SK-N-SH (cell line): ENCODE results near the gene DYRK1A. TPM values are rescaled to one million over a fixed set of nuclear protein-coding genes. Genes with fewer than 3 reads are reported as not detected.

ENCODE experiments used
- CTCF ChIA-PET: fragments of 300-600, 350-600 bp; formaldehyde crosslinking; extraction: SDS; loops from one replicate; lab custom pipeline; 2021; lab: Yijun Ruan, JAX
- POLR2A ChIA-PET: fragments of 350-600 bp; sonication (Branson Sonifier 250); formaldehyde crosslinking; extraction: SDS; loops from one replicate; lab custom pipeline; 2020; ENCODE audit warnings: antibody characterized with exemption, inconsistent platforms; lab: Yijun Ruan, JAX
- DNase-seq: peaks from one replicate; pipeline ENCODE4 v3.0.0; 2012
- H2AFZ ChIP-seq: fragments of 200-600 bp; sonication (generic); 2 replicates; pipeline ENCODE4 v1.8.1; 2016; ENCODE audit warnings: antibody characterized with exemption, mild to moderate bottlenecking, low read depth
- H3F3A ChIP-seq: fragments of 200-600 bp; sonication (generic); replicated peaks from 2 replicates; pipeline ENCODE3; 2016; ENCODE audit warnings: antibody characterized with exemption, mild to moderate bottlenecking; ENCODE audit not compliant: insufficient read depth
- H3K27ac ChIP-seq, 2 experiments: fragments of 200-500 bp in 1 of 2; fragments of 200-600 bp in 1 of 2; sonication (Bioruptor generic) in 1 of 2; sonication (generic), shearing (Covaris generic) in 1 of 2; 2 replicates each; pipeline versions ENCODE4 v1.5.1 to v1.6.1; 2014 to 2016; ENCODE audit warnings: low read depth in 2 of 2, inconsistent platforms in 1 of 2, low read length in 1 of 2, mild to moderate bottlenecking in 1 of 2, mixed read lengths in 1 of 2
- H3K27me3 ChIP-seq: fragments of 200-600 bp; sonication (generic), shearing (Covaris generic); 2 replicates; pipeline ENCODE4 v1.6.1; 2016; ENCODE audit warnings: mixed run types; ENCODE audit not compliant: insufficient read depth
- H3K36me3 ChIP-seq, 2 experiments: fragments of 200-500 bp in 1 of 2; fragments of 200-600 bp in 1 of 2; sonication (Bioruptor generic) in 1 of 2; sonication (generic) in 1 of 2; replicated peaks in 1 of 2; 2 replicates each; pipeline versions ENCODE3 to v1.5.1; 2014 to 2016; ENCODE audit warnings: low read length in 1 of 2, mild to moderate bottlenecking in 1 of 2; ENCODE audit not compliant: insufficient read depth in 2 of 2, control insufficient read depth in 1 of 2
- H3K4me1 ChIP-seq, 2 experiments: fragments of 200-500 bp in 1 of 2; fragments of 200-600 bp in 1 of 2; sonication (Bioruptor generic) in 1 of 2; sonication (generic), shearing (Covaris generic) in 1 of 2; 2 replicates each; pipeline versions ENCODE4 v1.5.1 to v1.6.1; 2014 to 2016; ENCODE audit warnings: low read depth in 1 of 2, low read length in 1 of 2, mixed run types in 1 of 2; ENCODE audit not compliant: insufficient read depth in 2 of 2, control insufficient read depth in 1 of 2
- H3K4me2 ChIP-seq: fragments of 200-600 bp; sonication (generic), shearing (Covaris generic); 2 replicates; pipeline ENCODE4 v1.6.1; 2017; ENCODE audit warnings: mixed run types
- H3K4me3 ChIP-seq, 2 experiments: fragments of 200-500 bp in 1 of 2; fragments of 200-600 bp in 1 of 2; sonication (Bioruptor generic) in 1 of 2; sonication (generic), shearing (Covaris generic) in 1 of 2; 2 replicates each; pipeline versions ENCODE4 v1.5.1 to v1.8.1; 2014 to 2016; ENCODE audit warnings: low read depth in 2 of 2, inconsistent platforms in 1 of 2, low read length in 1 of 2, mild to moderate bottlenecking in 1 of 2, mixed read lengths in 1 of 2, moderate library complexity in 1 of 2
- H3K79me2 ChIP-seq: fragments of 200-600 bp; sonication (generic); 2 replicates; pipeline ENCODE4 v1.8.1; 2017; ENCODE audit warnings: mild to moderate bottlenecking; ENCODE audit not compliant: insufficient read depth
- H3K9ac ChIP-seq: fragments of 200-600 bp; sonication (generic); 2 replicates; pipeline ENCODE4 v1.6.1; 2017; ENCODE audit warnings: mixed run types
- H3K9me2 ChIP-seq: fragments of 200-600 bp; sonication (generic); 2 replicates; pipeline ENCODE4 v1.6.1; 2017; ENCODE audit warnings: mixed run types
- H3K9me3 ChIP-seq: fragments of 200-600 bp; sonication (generic); 2 replicates; pipeline ENCODE4 v1.6.1; 2017; ENCODE audit warnings: mixed run types, mild to moderate bottlenecking, moderate library complexity
- H4K20me1 ChIP-seq: fragments of 200-600 bp; sonication (generic); 2 replicates; pipeline ENCODE4 v1.6.1; 2017; ENCODE audit warnings: mild to moderate bottlenecking, mixed run types; ENCODE audit not compliant: insufficient read depth
- ELF1 ChIP-seq: IDR thresholded peaks from 2 replicates; pipeline ENCODE4 v1.4.0; 2012
- EZH2phosphoT487 ChIP-seq: fragments of 200-600 bp; sonication (generic); IDR thresholded peaks from 2 replicates; pipeline ENCODE4 v1.6.1; 2017; ENCODE audit warnings: low read depth, mixed run types, mild to moderate bottlenecking, antibody characterized with exemption, moderate library complexity, borderline replicate concordance
- FOSL2 ChIP-seq: IDR thresholded peaks from 2 replicates; pipeline ENCODE4 v1.4.0; 2012; ENCODE audit warnings: low read depth, mild to moderate bottlenecking, moderate library complexity, borderline replicate concordance
- FOXM1 ChIP-seq: IDR thresholded peaks from 2 replicates; pipeline ENCODE4 v1.4.0; 2012; ENCODE audit warnings: low read depth, mild to moderate bottlenecking
- GATA2 ChIP-seq: sonication (generic); formaldehyde crosslinking; IDR thresholded peaks from 2 replicates; pipeline ENCODE4 v1.5.0; 2020; ENCODE audit warnings: mild to moderate bottlenecking, missing genetic modification reagents
- MEF2A ChIP-seq: IDR thresholded peaks from 2 replicates; pipeline ENCODE4 v1.4.0; 2012; ENCODE audit warnings: low read depth, borderline replicate concordance
- MXI1 ChIP-seq: IDR thresholded peaks from 2 replicates; pipeline ENCODE4 v1.6.1; 2012; ENCODE audit warnings: mild to moderate bottlenecking, low read depth, low read length, improper control_type of control experiment
- POLR2AphosphoS5 ChIP-seq: IDR thresholded peaks from 2 replicates; pipeline ENCODE4 v1.6.1; 2012; ENCODE audit warnings: low read depth, low read length
- RAD21 ChIP-seq: IDR thresholded peaks from 2 replicates; pipeline ENCODE4 v1.6.1; 2012; ENCODE audit warnings: mild to moderate bottlenecking, low read length
- SIN3A ChIP-seq: IDR thresholded peaks from 2 replicates; pipeline ENCODE4 v1.6.1; 2012; ENCODE audit warnings: low read depth, mild to moderate bottlenecking, low read length, moderate library complexity, borderline replicate concordance
- TAF1 ChIP-seq: IDR thresholded peaks from 2 replicates; pipeline ENCODE4 v1.6.1; 2012; ENCODE audit warnings: low read depth, mild to moderate bottlenecking, low read length, moderate library complexity, borderline replicate concordance
- TCF12 ChIP-seq: IDR thresholded peaks from 2 replicates; pipeline ENCODE4 v1.4.0; 2012
- TEAD4 ChIP-seq: IDR thresholded peaks from 2 replicates; pipeline ENCODE4 v1.4.0; 2012; ENCODE audit warnings: mild to moderate bottlenecking, borderline replicate concordance; ENCODE audit not compliant: insufficient read depth
- WGBS: methylation state at CpG from one replicate; pipeline ENCODE4 v1.1.6; 2017; ENCODE audit warnings: low lambda C conversion rate; 5-methylcytosine and 5-hydroxymethylcytosine counted together
- polyA plus RNA-seq, 3 experiments: library from polyadenylated mRNA; depleted of rRNA; stranded (reverse); fragments of >200 nt; gene quantifications; 2 replicates each; pipeline ENCODE4 v1.2.3, GENCODE V29; 2012
- TF ChIP-seq, protein P1 (sequence below): fragments of 150-350 bp; IDR thresholded peaks from 2 replicates; pipeline ENCODE4 v1.6.1; 2017; ENCODE audit warnings: antibody characterized with exemption, low read length, low read depth, borderline replicate concordance
- TF ChIP-seq, protein P2 (sequence below): IDR thresholded peaks from 2 replicates; pipeline ENCODE4 v1.6.1; 2012; ENCODE audit warnings: mild to moderate bottlenecking, low read depth, low read length, moderate library complexity
- TF ChIP-seq, protein P3 (sequence below): IDR thresholded peaks from 2 replicates; pipeline ENCODE4 v1.4.0; 2012; ENCODE audit warnings: low read depth, borderline replicate concordance
- TF ChIP-seq, protein P4 (sequence below): fragments of 200-600 bp; sonication (generic); IDR thresholded peaks from 2 replicates; pipeline ENCODE4 v1.6.1; 2017; ENCODE audit warnings: antibody characterized with exemption, mild to moderate bottlenecking, moderate library complexity

Gene DYRK1A
- polyA plus RNA-seq, 1 of the 3 experiments (the other 2 are of a cell fraction): 19.3 TPM

DNA sequence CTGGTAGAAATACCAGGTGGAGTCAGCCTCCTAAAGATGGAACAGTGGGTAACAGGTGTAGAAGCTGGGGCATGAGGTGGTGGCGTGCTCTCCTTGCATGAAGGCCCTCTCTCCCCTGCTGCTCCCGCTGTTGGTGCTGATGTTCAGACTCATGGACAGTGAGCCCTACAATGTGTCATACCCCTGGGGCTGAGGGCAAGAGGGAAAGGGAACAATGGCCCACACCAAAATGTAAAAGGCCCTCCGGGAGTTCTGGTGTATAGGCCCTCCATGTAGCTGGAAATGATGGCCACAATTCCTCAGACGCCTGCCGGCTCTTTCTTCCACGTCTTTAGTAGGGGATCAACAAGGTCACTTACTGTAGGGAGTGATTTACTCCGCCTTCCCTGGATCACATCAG, 194.9 kb downstream of the DYRK1A start:
- Histone ChIP-seq H3K79me2 (no peaks in the 10 kb centered on the region), H3K36me3 (no peaks in the 10 kb centered on the region), H3K27ac (no peak overlapping the region), H3K4me3 (no peak overlapping the region), H4K20me1 (no peaks in the 10 kb centered on the region), H3K9ac (no peak overlapping the region), H3K4me1 (peaks cover 7 to 20% of the 10 kb centered on the region in 2 experiments; a peak in 2 of 4 replicates), H3K9me3 (no peaks in the 10 kb centered on the region), H3F3A (peaks cover 12% of the 10 kb centered on the region), H2AFZ (no peak overlapping the region), H3K27me3 (no peaks in the 10 kb centered on the region), H3K4me2 (no peak overlapping the region), H3K9me2 (no peaks in the 10 kb centered on the region)
- ChIA-PET CTCF (no interaction called here), POLR2A (no interaction called here)
- TF ChIP-seq RAD21: no peak
- TF ChIP-seq, protein P1, sequence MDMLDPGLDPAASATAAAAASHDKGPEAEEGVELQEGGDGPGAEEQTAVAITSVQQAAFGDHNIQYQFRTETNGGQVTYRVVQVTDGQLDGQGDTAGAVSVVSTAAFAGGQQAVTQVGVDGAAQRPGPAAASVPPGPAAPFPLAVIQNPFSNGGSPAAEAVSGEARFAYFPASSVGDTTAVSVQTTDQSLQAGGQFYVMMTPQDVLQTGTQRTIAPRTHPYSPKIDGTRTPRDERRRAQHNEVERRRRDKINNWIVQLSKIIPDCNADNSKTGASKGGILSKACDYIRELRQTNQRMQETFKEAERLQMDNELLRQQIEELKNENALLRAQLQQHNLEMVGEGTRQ: no peak
- no peak for TF ChIP-seq SIN3A
- DNase-seq: no peak
- 95% methylated on average over 7 of the region's 7 CpGs for WGBS

DNA sequence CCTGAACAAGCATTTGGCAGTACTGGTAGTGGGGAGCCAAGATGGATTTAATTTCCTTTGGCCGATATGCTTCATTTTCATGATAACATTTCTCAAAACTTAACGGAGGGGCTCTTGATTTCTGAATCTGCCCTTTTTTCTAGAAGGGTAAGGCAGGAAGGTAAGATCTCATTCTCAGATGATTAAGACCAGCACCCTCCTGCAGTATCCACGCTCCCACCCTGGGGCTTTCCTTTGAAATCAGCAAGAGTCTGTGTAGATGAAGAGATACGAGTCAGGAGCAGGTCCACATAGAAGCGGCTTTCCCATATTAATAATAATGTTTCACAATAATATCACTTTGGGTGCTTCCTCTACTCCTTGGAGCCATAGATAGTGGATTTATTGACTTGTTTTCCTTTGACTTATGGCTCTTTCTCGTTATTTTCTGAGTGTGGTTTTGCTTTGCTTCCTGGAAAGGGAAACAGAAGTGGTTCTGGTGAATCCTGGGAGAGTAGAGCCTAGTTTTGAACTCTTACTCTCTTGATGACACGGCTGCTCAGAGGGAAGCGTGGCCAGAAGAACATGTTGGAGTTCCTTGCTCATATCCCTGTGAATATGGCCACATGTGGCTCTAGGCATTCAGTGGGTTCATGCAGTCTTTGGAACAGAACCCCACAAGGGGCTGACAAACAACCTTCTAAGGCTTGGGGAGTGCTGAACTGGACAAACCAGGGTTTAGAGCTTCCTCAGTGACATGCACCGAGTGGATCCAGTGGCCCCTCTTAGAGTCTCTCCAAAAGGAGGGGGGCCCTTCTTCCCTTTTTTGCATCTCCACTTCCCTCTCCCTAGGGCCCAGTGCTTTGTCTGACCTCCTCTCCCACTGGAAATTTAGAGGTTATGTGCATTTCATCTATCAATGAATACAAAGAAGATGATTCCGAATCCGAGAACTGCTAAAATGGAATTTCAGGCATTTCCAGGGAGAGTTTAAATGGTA, 195.7 kb downstream of the DYRK1A start:
- ChIA-PET CTCF (interaction anchor here (1.0 to 2.9 kb wide), 2 partner anchors 11 to 98 kb away, joined by 3 to 8 read pairs; no protein-coding TSS in a partner anchor), POLR2A (no interaction called here)
- H3F3A ChIP-seq: peaks cover 12% of the 10 kb centered on the region
- no peak overlapping the region for H3K4me2 ChIP-seq
- no peak overlapping the region for H2AFZ ChIP-seq
- H3K9me3 ChIP-seq: no peaks in the 10 kb centered on the region
- H3K4me1 ChIP-seq: peaks cover 7 to 20% of the 10 kb centered on the region in 2 experiments; a peak in 2 of 4 replicates
- no peak overlapping the region for H3K4me3 ChIP-seq
- no peaks in the 10 kb centered on the region for H3K9me2 ChIP-seq
- H3K79me2 ChIP-seq: no peaks in the 10 kb centered on the region
- WGBS: 79% methylated on average over 11 of the region's 11 CpGs
- no peak overlapping the region for H3K9ac ChIP-seq
- no peaks in the 10 kb centered on the region for H3K27me3 ChIP-seq
- no peak for DNase-seq
- H3K27ac ChIP-seq: no peak overlapping the region
- no peaks in the 10 kb centered on the region for H4K20me1 ChIP-seq
- H3K36me3 ChIP-seq: no peaks in the 10 kb centered on the region
- TF ChIP-seq MXI1: no peak
- no peak for TF ChIP-seq GATA2
- TF ChIP-seq TCF12: no peak
- no peak for TF ChIP-seq POLR2AphosphoS5
- no peak for TF ChIP-seq RAD21
- TF ChIP-seq, protein P2, sequence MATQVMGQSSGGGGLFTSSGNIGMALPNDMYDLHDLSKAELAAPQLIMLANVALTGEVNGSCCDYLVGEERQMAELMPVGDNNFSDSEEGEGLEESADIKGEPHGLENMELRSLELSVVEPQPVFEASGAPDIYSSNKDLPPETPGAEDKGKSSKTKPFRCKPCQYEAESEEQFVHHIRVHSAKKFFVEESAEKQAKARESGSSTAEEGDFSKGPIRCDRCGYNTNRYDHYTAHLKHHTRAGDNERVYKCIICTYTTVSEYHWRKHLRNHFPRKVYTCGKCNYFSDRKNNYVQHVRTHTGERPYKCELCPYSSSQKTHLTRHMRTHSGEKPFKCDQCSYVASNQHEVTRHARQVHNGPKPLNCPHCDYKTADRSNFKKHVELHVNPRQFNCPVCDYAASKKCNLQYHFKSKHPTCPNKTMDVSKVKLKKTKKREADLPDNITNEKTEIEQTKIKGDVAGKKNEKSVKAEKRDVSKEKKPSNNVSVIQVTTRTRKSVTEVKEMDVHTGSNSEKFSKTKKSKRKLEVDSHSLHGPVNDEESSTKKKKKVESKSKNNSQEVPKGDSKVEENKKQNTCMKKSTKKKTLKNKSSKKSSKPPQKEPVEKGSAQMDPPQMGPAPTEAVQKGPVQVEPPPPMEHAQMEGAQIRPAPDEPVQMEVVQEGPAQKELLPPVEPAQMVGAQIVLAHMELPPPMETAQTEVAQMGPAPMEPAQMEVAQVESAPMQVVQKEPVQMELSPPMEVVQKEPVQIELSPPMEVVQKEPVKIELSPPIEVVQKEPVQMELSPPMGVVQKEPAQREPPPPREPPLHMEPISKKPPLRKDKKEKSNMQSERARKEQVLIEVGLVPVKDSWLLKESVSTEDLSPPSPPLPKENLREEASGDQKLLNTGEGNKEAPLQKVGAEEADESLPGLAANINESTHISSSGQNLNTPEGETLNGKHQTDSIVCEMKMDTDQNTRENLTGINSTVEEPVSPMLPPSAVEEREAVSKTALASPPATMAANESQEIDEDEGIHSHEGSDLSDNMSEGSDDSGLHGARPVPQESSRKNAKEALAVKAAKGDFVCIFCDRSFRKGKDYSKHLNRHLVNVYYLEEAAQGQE: no peak
- TF ChIP-seq TAF1: no peak
- TF ChIP-seq, protein P3, sequence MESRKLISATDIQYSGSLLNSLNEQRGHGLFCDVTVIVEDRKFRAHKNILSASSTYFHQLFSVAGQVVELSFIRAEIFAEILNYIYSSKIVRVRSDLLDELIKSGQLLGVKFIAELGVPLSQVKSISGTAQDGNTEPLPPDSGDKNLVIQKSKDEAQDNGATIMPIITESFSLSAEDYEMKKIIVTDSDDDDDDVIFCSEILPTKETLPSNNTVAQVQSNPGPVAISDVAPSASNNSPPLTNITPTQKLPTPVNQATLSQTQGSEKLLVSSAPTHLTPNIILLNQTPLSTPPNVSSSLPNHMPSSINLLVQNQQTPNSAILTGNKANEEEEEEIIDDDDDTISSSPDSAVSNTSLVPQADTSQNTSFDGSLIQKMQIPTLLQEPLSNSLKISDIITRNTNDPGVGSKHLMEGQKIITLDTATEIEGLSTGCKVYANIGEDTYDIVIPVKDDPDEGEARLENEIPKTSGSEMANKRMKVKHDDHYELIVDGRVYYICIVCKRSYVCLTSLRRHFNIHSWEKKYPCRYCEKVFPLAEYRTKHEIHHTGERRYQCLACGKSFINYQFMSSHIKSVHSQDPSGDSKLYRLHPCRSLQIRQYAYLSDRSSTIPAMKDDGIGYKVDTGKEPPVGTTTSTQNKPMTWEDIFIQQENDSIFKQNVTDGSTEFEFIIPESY: no peak
- TF ChIP-seq MEF2A: no peak
- TF ChIP-seq, protein P4, sequence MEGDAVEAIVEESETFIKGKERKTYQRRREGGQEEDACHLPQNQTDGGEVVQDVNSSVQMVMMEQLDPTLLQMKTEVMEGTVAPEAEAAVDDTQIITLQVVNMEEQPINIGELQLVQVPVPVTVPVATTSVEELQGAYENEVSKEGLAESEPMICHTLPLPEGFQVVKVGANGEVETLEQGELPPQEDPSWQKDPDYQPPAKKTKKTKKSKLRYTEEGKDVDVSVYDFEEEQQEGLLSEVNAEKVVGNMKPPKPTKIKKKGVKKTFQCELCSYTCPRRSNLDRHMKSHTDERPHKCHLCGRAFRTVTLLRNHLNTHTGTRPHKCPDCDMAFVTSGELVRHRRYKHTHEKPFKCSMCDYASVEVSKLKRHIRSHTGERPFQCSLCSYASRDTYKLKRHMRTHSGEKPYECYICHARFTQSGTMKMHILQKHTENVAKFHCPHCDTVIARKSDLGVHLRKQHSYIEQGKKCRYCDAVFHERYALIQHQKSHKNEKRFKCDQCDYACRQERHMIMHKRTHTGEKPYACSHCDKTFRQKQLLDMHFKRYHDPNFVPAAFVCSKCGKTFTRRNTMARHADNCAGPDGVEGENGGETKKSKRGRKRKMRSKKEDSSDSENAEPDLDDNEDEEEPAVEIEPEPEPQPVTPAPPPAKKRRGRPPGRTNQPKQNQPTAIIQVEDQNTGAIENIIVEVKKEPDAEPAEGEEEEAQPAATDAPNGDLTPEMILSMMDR: no peak
- TF ChIP-seq FOXM1: no peak
- TF ChIP-seq ELF1: no peak
- TF ChIP-seq EZH2phosphoT487: no peak
- no peak for TF ChIP-seq FOSL2
- TF ChIP-seq TEAD4: no peak
